Measurements from ENCODE around the gene TGDS. TPM values are rescaled to one million over a fixed set of nuclear protein-coding genes. Genes with fewer than 3 reads are reported as not detected.

TGDS gene
- total RNA-seq, 4 donors from 2014 or later: 5.8 to 19.6 (median 8.8) TPM

- TF ChIP-seq CTCF (IDR thresholded peaks at IDR 0.05) (no peak), POLR2A (IDR thresholded peaks at IDR 0.05) (no peak)
- WGBS, 2 donors: 83 to 88% methylated on average over 3 of the region's 3 CpGs
- H3K4me3 ChIP-seq (ENCODE audit: low read depth, poor library complexity, severe bottlenecking): no peak overlapping the region
- no peak for DNase-seq (ENCODE audit: low spot score in 2 of 2)
- intact Hi-C loops (cut with DNase I; ENCODE audit: low total_unique reads): no loop called here
These were observed 28.4 kb downstream of the TGDS start for GRCh38 chr13:94567581-94567980.

GRCh38 chr13:94561126-94561525 is 34.8 kb downstream of the TGDS start:
- WGBS, 2 donors: 82 to 87% methylated on average over 3 of the region's 3 CpGs
- no peak for DNase-seq (ENCODE audit: low spot score in 2 of 2)
- intact Hi-C loops (cut with DNase I; ENCODE audit: low total_unique reads): no loop called here
- H3K4me3 ChIP-seq (ENCODE audit: low read depth, poor library complexity, severe bottlenecking): no peak overlapping the region
- TF ChIP-seq POLR2A (IDR thresholded peaks at IDR 0.05) (no peak), CTCF (IDR thresholded peaks at IDR 0.05) (no peak)

GRCh38 chr13:94560116-94560515 is 35.8 kb downstream of the TGDS start:
- WGBS, 2 donors: 76 to 77% methylated on average over 2 of the region's 2 CpGs
- TF ChIP-seq POLR2A (IDR thresholded peaks at IDR 0.05) (no peak), CTCF (IDR thresholded peaks at IDR 0.05) (no peak)
- intact Hi-C loops (cut with DNase I; ENCODE audit: low total_unique reads): no loop called here

GRCh38 chr13:94559222-94559795 is 36.6 kb downstream of the TGDS start:
- no peak for TF ChIP-seq POLR2A (IDR thresholded peaks at IDR 0.05)
- TF ChIP-seq CTCF (IDR thresholded peaks at IDR 0.05): no peak
- no peak for DNase-seq (ENCODE audit: low spot score in 2 of 2)
- intact Hi-C loops (cut with DNase I; ENCODE audit: low total_unique reads): no loop called here
- no peak overlapping the region for H3K4me3 ChIP-seq (ENCODE audit: low read depth, poor library complexity, severe bottlenecking)
- WGBS, 2 donors: 79 to 89% methylated on average over 6 of the region's 6 CpGs

More at GRCh38 chr13:94560116-94560515, 35.8 kb downstream of the TGDS start:
- no peak overlapping the region for H3K4me3 ChIP-seq (ENCODE audit: low read depth, poor library complexity, severe bottlenecking)
- no peak for DNase-seq (ENCODE audit: low spot score in 2 of 2)

GRCh38 chr13:94558716-94559115 is 37.2 kb downstream of the TGDS start:
- intact Hi-C loops (cut with DNase I; ENCODE audit: low total_unique reads): no loop called here
- no peak for TF ChIP-seq POLR2A (IDR thresholded peaks at IDR 0.05)
- no peak for TF ChIP-seq CTCF (IDR thresholded peaks at IDR 0.05)
- no peak overlapping the region for H3K4me3 ChIP-seq (ENCODE audit: low read depth, poor library complexity, severe bottlenecking)
- WGBS, 2 donors: 74 to 84% methylated on average over 6 of the region's 6 CpGs
- no peak for DNase-seq (ENCODE audit: low spot score in 2 of 2)

GRCh38 chr13:94557684-94558235 is 38.2 kb downstream of the TGDS start:
- intact Hi-C loops (cut with DNase I; ENCODE audit: low total_unique reads): no loop called here
- WGBS, 2 donors: 74 to 77% methylated on average over 5 of the region's 5 CpGs
- DNase-seq (ENCODE audit: low spot score in 2 of 2): no peak
- TF ChIP-seq CTCF (IDR thresholded peaks at IDR 0.05): no peak
- no peak for TF ChIP-seq POLR2A (IDR thresholded peaks at IDR 0.05)
- no peak overlapping the region for H3K4me3 ChIP-seq (ENCODE audit: low read depth, poor library complexity, severe bottlenecking)
